Colonic mucosa (tissue), 4 donors: ENCODE measurements around the gene NEB. TPM values are rescaled to one million over a fixed set of nuclear protein-coding genes. Genes with fewer than 3 reads are reported as not detected.
A peak's percentile ranks its signal among the peaks of the same experiment; 100 is the strongest.

Source experiments
- DNase-seq: peaks from one replicate; pipeline ENCODE4 v3.0.0-alpha.2; 2020
- H3K27ac ChIP-seq: fragments of 200-600 bp; one replicate; pipeline ENCODE4 v1.8.0; 2021
- H3K27me3 ChIP-seq: fragments of 200-600 bp; one replicate; pipeline ENCODE4 v1.8.0; 2021
- H3K36me3 ChIP-seq: fragments of 200-600 bp; one replicate; pipeline ENCODE4 v1.8.0; 2021
- H3K4me1 ChIP-seq: fragments of 200-600 bp; one replicate; pipeline ENCODE4 v1.8.0; 2021; ENCODE audit warnings: mild to moderate bottlenecking
- H3K4me3 ChIP-seq: fragments of 200-600 bp; one replicate; pipeline ENCODE4 v1.8.0; 2021
- H3K9ac ChIP-seq, 2 donors: one replicate each; pipeline ENCODE4 v1.7.0; 2013; ENCODE audit warnings: control low read depth in 2 of 2, low read depth in 2 of 2, low read length in 2 of 2
- H3K9me3 ChIP-seq: fragments of 200-600 bp; one replicate; pipeline ENCODE4 v1.8.0; 2021
- intact Hi-C: fragments of 100-400 bp; cut with DNase I; formaldehyde crosslinking; loops from one replicate; pipeline ENCODE4 v1.14.1; 2022
- total RNA-seq, 2 donors: library from RNA; stranded (reverse); fragmentation: NEBNext Ultra II Directional in 1 of 2; extraction: Animal tissue kit (Norgen Biotek cat#: 25700) in 1 of 2; gene quantifications; one replicate each; pipeline ENCODE4 v1.2.1, GENCODE V29; 2021
- TF ChIP-seq, protein P1 (sequence below): fragments of 200-600 bp; IDR thresholded peaks from one replicate; pipeline ENCODE4 v1.8.0; 2022; ENCODE audit warnings: antibody characterized with exemption, mild to moderate bottlenecking
- donor health status: healthy.
- donor health status: DM: no; HTN: no; CAD: no.
- donor health status: DM: no; HTN: no; CAD: no.

NEB gene
- total RNA-seq, 2 donors from 2014 or later: 0.89 to 1.0 TPM

DNA sequence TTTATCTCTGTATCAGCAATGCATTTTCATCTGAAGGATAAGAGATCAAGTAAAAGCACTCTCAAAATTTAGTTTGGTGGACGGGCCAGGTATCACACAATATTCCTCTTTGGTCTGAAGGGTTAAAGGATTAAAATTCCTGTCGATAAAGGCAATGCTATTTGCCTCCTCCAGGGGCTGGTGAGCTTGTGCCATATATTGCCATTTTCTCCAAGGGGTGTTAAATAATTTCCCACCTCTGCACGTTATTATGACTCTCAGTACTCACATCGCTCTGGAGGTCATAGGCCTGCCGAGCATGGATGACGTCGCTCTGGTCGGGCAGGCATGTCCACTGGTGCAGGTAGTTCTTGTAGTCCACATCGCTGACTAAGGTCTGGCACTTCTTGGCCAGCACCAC is 94.2 kb downstream of the NEB start:
- no peak overlapping the region for H3K4me3 ChIP-seq
- no peaks in the 10 kb centered on the region for H3K27me3 ChIP-seq
- DNase-seq: no peak
- H3K9ac ChIP-seq: no peak overlapping the region
- H3K4me1 ChIP-seq: no peaks in the 10 kb centered on the region
- H3K9me3 ChIP-seq: no peaks in the 10 kb centered on the region
- intact Hi-C loops: no loop called here
- TF ChIP-seq, protein P1, sequence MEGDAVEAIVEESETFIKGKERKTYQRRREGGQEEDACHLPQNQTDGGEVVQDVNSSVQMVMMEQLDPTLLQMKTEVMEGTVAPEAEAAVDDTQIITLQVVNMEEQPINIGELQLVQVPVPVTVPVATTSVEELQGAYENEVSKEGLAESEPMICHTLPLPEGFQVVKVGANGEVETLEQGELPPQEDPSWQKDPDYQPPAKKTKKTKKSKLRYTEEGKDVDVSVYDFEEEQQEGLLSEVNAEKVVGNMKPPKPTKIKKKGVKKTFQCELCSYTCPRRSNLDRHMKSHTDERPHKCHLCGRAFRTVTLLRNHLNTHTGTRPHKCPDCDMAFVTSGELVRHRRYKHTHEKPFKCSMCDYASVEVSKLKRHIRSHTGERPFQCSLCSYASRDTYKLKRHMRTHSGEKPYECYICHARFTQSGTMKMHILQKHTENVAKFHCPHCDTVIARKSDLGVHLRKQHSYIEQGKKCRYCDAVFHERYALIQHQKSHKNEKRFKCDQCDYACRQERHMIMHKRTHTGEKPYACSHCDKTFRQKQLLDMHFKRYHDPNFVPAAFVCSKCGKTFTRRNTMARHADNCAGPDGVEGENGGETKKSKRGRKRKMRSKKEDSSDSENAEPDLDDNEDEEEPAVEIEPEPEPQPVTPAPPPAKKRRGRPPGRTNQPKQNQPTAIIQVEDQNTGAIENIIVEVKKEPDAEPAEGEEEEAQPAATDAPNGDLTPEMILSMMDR: no peak
- no peak overlapping the region for H3K27ac ChIP-seq
- no peaks in the 10 kb centered on the region for H3K36me3 ChIP-seq

DNA sequence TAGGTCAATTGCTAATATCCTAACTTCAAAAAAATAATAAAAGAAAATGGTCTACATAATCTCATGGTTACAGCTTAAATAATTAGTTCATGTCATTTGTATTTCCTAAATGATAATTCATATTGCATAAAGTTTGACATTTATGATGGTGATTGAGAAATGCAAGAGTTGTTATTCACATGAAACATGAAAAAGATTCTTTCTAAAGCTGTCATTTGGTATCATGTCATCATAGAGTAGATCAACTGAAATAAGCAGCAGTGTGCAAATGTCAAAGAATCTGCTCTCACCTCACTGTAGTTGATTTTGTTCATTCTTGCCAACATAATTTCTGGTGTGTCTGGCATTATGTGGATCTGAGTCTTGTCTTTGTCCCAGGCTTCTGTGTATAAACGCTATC is 95.3 kb downstream of the NEB start:
- no peak overlapping the region for H3K9ac ChIP-seq
- no peak overlapping the region for H3K27ac ChIP-seq
- H3K9me3 ChIP-seq: no peaks in the 10 kb centered on the region
- no peaks in the 10 kb centered on the region for H3K27me3 ChIP-seq
- H3K4me3 ChIP-seq: no peak overlapping the region
- no peaks in the 10 kb centered on the region for H3K4me1 ChIP-seq
- no peak for DNase-seq
- no peaks in the 10 kb centered on the region for H3K36me3 ChIP-seq
- TF ChIP-seq, protein P1: no peak
- intact Hi-C loops: no loop called here

DNA sequence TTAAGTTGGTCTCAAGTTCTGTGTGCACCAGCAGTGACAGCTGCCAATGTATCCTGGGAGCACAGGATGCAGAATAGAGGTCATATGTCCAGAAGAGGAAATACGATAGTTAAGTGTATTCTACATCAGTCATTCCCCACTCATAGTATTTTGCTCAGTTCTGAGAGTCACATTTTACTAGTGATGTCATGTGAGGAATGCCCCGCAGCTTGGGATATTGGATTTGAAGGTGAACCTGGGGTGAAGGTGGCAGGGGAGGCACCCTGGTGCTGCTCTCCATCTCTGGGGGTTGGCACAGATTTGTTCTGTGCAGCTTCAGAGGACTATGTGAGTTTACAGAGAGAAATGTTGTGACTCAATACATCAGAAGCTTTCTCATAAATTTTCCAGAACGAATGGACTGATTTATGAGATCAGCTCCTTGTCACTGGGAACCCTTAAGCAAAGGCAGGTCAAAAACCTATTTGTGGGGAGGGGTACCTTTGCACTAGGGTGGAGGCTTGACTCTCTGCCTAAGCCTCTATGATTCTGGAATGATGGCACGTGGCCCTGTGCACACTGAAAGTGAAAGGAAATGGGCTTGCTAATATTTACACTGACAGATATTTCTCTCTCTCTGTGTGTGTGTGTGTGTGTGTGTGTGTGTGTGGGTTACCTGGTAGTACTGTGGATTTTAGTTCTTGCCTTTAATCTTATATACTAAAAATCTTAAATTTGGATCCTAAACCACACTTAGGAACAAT is 95.9 kb downstream of the NEB start:
- H3K9me3 ChIP-seq: no peaks in the 10 kb centered on the region
- intact Hi-C loops: no loop called here
- no peak overlapping the region for H3K4me3 ChIP-seq
- H3K4me1 ChIP-seq: no peaks in the 10 kb centered on the region
- H3K27ac ChIP-seq: no peak overlapping the region
- no peaks in the 10 kb centered on the region for H3K36me3 ChIP-seq
- peak; percentile 22 for DNase-seq
- H3K9ac ChIP-seq: no peak overlapping the region
- no peaks in the 10 kb centered on the region for H3K27me3 ChIP-seq
- TF ChIP-seq, protein P1: no peak

DNA sequence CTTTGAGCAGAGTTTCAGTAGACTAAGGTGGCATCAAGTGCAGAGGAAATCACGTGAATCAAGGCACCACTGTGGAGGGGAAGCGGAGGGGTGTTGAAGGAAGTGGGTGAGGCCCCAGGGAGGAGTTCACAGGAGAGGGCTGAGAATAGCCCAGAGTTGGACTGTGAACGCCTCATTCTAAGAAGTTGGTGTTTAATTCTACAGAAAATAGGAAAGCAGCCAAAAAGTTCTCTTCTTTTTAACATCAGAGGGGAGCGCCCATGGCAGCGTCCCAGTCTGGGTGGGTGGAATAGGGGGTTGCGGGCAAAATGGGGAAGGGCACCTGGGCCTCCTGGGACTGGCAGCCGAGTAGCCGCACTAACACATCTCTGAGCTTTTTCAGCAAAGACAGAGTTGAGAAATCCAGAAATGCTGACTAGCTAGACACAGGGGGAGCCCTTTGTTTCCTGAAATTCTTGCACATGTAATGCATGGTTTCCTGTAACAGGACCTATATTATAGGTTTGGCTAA is 97.0 kb downstream of the NEB start:
- Histone ChIP-seq H3K27me3 (no peaks in the 10 kb centered on the region), H3K4me3 (no peak overlapping the region), H3K27ac (no peak overlapping the region), H3K9ac (no peak overlapping the region), H3K9me3 (no peaks in the 10 kb centered on the region), H3K4me1 (no peaks in the 10 kb centered on the region), H3K36me3 (no peaks in the 10 kb centered on the region)
- intact Hi-C loops: no loop called here
- no peak for DNase-seq
- TF ChIP-seq, protein P1: no peak

DNA sequence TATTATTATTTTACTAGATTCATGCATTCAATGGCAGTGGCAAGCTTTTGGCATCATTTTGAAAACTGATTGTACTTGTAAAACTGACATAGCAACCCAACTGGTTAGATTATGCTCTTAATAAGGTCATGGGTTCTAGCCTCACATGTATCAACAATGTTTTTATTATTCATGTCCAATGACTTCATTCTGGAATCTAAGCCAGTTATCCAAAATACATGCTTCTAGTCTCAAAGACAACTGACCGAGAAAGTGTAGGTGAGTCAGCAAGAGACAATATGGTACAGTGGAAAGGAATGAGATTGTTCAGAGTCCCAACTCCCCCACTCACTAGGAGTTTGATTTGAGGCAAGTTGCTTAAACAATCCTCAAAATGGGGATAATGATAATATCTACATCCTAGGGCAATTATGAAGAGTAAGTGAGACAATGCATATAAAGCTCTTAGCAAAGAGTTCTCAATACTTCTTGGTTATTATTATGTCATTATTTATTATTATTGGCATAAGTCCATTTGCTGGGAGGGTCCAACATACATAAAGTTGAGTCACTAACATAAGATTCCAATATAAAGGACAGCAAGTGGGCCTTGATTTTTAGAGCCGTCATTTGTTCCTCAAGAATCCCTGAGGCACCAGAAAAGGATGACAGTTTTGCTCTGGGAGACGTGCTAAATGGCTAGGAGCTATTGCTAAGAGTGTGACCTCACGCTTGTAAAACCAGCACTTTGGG is 99.4 kb downstream of the NEB start:
- H3K4me3 ChIP-seq: no peak overlapping the region
- intact Hi-C loops: no loop called here
- no peaks in the 10 kb centered on the region for H3K36me3 ChIP-seq

More for the DNA sequence above, 99.4 kb downstream of the NEB start:
- TF ChIP-seq, protein P1: no peak
- DNase-seq: no peak
- H3K27ac ChIP-seq: no peak overlapping the region
- H3K9ac ChIP-seq: no peak overlapping the region
- H3K4me1 ChIP-seq: no peaks in the 10 kb centered on the region
- H3K27me3 ChIP-seq: no peaks in the 10 kb centered on the region
- H3K9me3 ChIP-seq: no peaks in the 10 kb centered on the region
